OCI-LY3 (cell line): ENCODE data around the gene PTPRN2.

Source experiments
- CTCF ChIP-seq: fragments of 200-600, 300-600 bp; sonication (generic); IDR thresholded peaks from 2 replicates; pipeline ENCODE4 v1.5.1; 2014; ENCODE audit warnings: antibody characterized with exemption, low read length, low read depth
- EZH2phosphoT487 ChIP-seq: fragments of 200-600 bp; shearing (Covaris generic); IDR thresholded peaks from 2 replicates; pipeline ENCODE4 v1.6.1; 2018; ENCODE audit warnings: antibody characterized with exemption, mixed run types, low read depth

GRCh38 chr7:157932498-157933218 is 655.0 kb downstream of the PTPRN2 start:
- TF ChIP-seq CTCF: no peak
- TF ChIP-seq EZH2phosphoT487: no peak
